Endothelial cell of umbilical vein (primary cell): Measurements from ENCODE around the gene RPGRIP1L. TPM values are rescaled to one million over a fixed set of nuclear protein-coding genes. Genes with fewer than 3 reads are reported as not detected.

Experiments
- BruUV-seq: library from RNA; stranded (reverse); fragments of 400-500 nt; replicated peaks from 2 replicates; lab custom pipeline; 2021; lab: Mats Ljungman, UMichigan
- CTCF ChIA-PET: fragments of 300-600, 350-600 bp; sonication (Branson Sonifier 250); formaldehyde crosslinking; loops from one replicate; lab custom pipeline; 2021; ENCODE audit warnings: antibody characterized with exemption, inconsistent platforms; lab: Charles Lee
- POLR2A ChIA-PET: fragments of 300-600, 350-600 bp; sonication (Branson Sonifier 250); formaldehyde crosslinking; loops from one replicate; lab custom pipeline; 2021; ENCODE audit warnings: antibody characterized with exemption, inconsistent platforms; lab: Charles Lee
- DNase-seq: peaks from one replicate; pipeline ENCODE4 v3.0.0-alpha.2; 2011; ENCODE audit warnings: low read depth, low spot score
- FAIRE-seq: peaks from 2 replicates; lab custom pipeline; 2011; peaks lifted over from hg19 to GRCh38; lab: Jason Lieb, UNC
- H2AFZ ChIP-seq: 2 replicates; pipeline ENCODE4 v1.6.0; 2012; ENCODE audit warnings: low read depth, low read length, control low read depth, inconsistent platforms
- H3K27ac ChIP-seq: 2 replicates; pipeline ENCODE4 v1.5.1; 2011; ENCODE audit warnings: low read depth, mild to moderate bottlenecking, control low read depth, low read length, moderate library complexity; ENCODE audit not compliant: insufficient read depth
- H3K27me3 ChIP-seq, 2 experiments: 2 replicates each; pipeline versions ENCODE4 v1.6.0 to v1.6.1; 2011; ENCODE audit warnings: low read length in 2 of 2, mixed read lengths in 1 of 2; ENCODE audit not compliant: control insufficient read depth in 2 of 2, insufficient read depth in 2 of 2
- H3K36me3 ChIP-seq, 2 experiments: 2 replicates in 1 of 2; 3 replicates in 1 of 2; pipeline ENCODE4 v1.5.1; 2011; ENCODE audit warnings: low read length in 2 of 2, mild to moderate bottlenecking in 1 of 2, moderate library complexity in 1 of 2; ENCODE audit not compliant: control insufficient read depth in 2 of 2, insufficient read depth in 2 of 2; ENCODE audit errors: extremely low read depth in 1 of 2
- H3K4me1 ChIP-seq: 3 replicates; pipeline ENCODE4 v1.5.1; 2011; ENCODE audit warnings: mild to moderate bottlenecking, low read length; ENCODE audit not compliant: control insufficient read depth, insufficient read depth; ENCODE audit errors: extremely low read depth
- H3K4me2 ChIP-seq: 2 replicates; pipeline ENCODE4 v1.6.1; 2011; ENCODE audit warnings: low read length, control low read depth, mixed read lengths; ENCODE audit not compliant: insufficient read depth
- H3K4me3 ChIP-seq, 3 experiments: fragments of 200-600 bp in 1 of 3; sonication (generic), shearing (Covaris generic) in 1 of 3; replicated peaks in 1 of 3; 2 replicates each; pipeline ENCODE4 v1.5.1; 2011 to 2016; ENCODE audit warnings: control low read depth in 3 of 3, low read length in 3 of 3, mild to moderate bottlenecking in 2 of 3, inconsistent platforms in 1 of 3, low read depth in 1 of 3, moderate library complexity in 1 of 3; ENCODE audit not compliant: insufficient read depth in 1 of 3
- H3K79me2 ChIP-seq: 2 replicates; pipeline ENCODE4 v1.6.0; 2012; ENCODE audit warnings: low read length, inconsistent platforms; ENCODE audit not compliant: control insufficient read depth, insufficient read depth
- H3K9ac ChIP-seq: replicated peaks from 2 replicates; pipeline ENCODE3; 2011; ENCODE audit warnings: low read length, control low read depth; ENCODE audit not compliant: insufficient read depth; ENCODE audit errors: extremely low read depth
- H3K9me1 ChIP-seq: replicated peaks from 3 replicates; pipeline ENCODE4 v1.6.0; 2011; ENCODE audit warnings: mild to moderate bottlenecking, low read length; ENCODE audit not compliant: control insufficient read depth, insufficient read depth; ENCODE audit errors: extremely low read depth
- H3K9me3 ChIP-seq: replicated peaks from 2 replicates; pipeline ENCODE4 v1.5.1; 2012; ENCODE audit warnings: low read length, inconsistent platforms; ENCODE audit not compliant: control insufficient read depth, insufficient read depth
- H4K20me1 ChIP-seq: replicated peaks from 2 replicates; pipeline ENCODE3; 2011; ENCODE audit warnings: mild to moderate bottlenecking, low read length; ENCODE audit not compliant: control insufficient read depth, insufficient read depth; ENCODE audit errors: extremely low read depth
- CTCF ChIP-seq, 2 donors: IDR thresholded peaks; 1 replicate in 1 of 2; 2 replicates in 1 of 2; pipeline ENCODE4 v1.5.1; 2011; ENCODE audit warnings: low read length in 2 of 2, mild to moderate bottlenecking in 2 of 2, moderate library complexity in 2 of 2, control low read depth in 1 of 2, inconsistent platforms in 1 of 2, low read depth in 1 of 2; ENCODE audit not compliant: insufficient read depth in 1 of 2; ENCODE audit errors: extremely low read depth in 1 of 2
- EZH2 ChIP-seq: IDR thresholded peaks from 2 replicates; pipeline ENCODE4 v1.6.1; 2012; ENCODE audit warnings: borderline replicate concordance, low read depth, mild to moderate bottlenecking, moderate library complexity, low read length, inconsistent platforms; ENCODE audit not compliant: severe bottlenecking
- FOS ChIP-seq: IDR thresholded peaks from 2 replicates; pipeline ENCODE4 v1.6.1; 2011; ENCODE audit warnings: mild to moderate bottlenecking, low read length, moderate library complexity, borderline replicate concordance; ENCODE audit not compliant: insufficient read depth
- GATA2 ChIP-seq: IDR thresholded peaks from 2 replicates; pipeline ENCODE4 v1.7.0; 2011; ENCODE audit warnings: low read depth, mild to moderate bottlenecking, moderate library complexity, mixed read lengths, low read length; ENCODE audit not compliant: insufficient read length, insufficient read depth
- JUN ChIP-seq: IDR thresholded peaks from 2 replicates; pipeline ENCODE4 v1.6.1; 2011; ENCODE audit warnings: borderline replicate concordance, low read depth; ENCODE audit not compliant: insufficient read length, insufficient read depth
- MAX ChIP-seq: IDR thresholded peaks from 2 replicates; pipeline ENCODE4 v1.6.1; 2011; ENCODE audit not compliant: insufficient read depth, insufficient read length
- MYC ChIP-seq: IDR thresholded peaks from one replicate; pipeline ENCODE4 v1.6.1; 2011; ENCODE audit warnings: mild to moderate bottlenecking, low read depth, low read length
- POLR2A ChIP-seq: IDR thresholded peaks from 2 replicates; pipeline ENCODE4 v1.6.1; 2012; ENCODE audit warnings: low read depth, mild to moderate bottlenecking, control low read depth, low read length
- POLR2AphosphoS5 ChIP-seq: IDR thresholded peaks from 2 replicates; pipeline ENCODE4 v1.6.1; 2012; ENCODE audit warnings: low read depth, mild to moderate bottlenecking, control low read depth, low read length, moderate library complexity; ENCODE audit not compliant: insufficient read depth
- dilution Hi-C: fragments of 300-500 bp; cut with MboI; formaldehyde crosslinking; loops from one replicate; pipeline ENCODE4 v1.15.0; 2019; ENCODE audit warnings: low sequenced_read_pairs; ENCODE audit not compliant: extremely low pct_ligation_motif_present
- intact Hi-C: fragments of 100-400 bp; cut with micrococcal nuclease; formaldehyde crosslinking; loops from one replicate; pipeline ENCODE4 v1.10.0; 2022
- polyA plus RNA-seq, 4 experiments: library from polyadenylated mRNA; depleted of rRNA in 3 of 4; stranded (reverse) in 3 of 4; unstranded in 1 of 4; fragments of >200 nt; gene quantifications; 2 replicates each; pipeline versions ENCODE4 v1.2.1 to v1.2.3, GENCODE V29; 2011 to 2012; ENCODE audit warnings: missing spikeins in 1 of 4
- total RNA-seq: library from RNA; stranded (reverse); gene quantifications from 2 replicates; pipeline ENCODE4 v1.2.3, GENCODE V29; 2021

The RPGRIP1L gene
- total and polyA plus RNA-seq, 2 donors (not counting 3 experiments of a cell fraction or from before 2014, with no cell fraction given), result 3.2 to 13.2 TPM

GRCh38 chr16:53726625-53727024 lies 23.0 kb upstream of the RPGRIP1L start:
- CTCF ChIA-PET, result interaction anchor here (1.2 to 1.4 kb wide), 2 partner anchors 16 to 18 kb away, joined by 3 read pairs; no protein-coding TSS in a partner anchor

More at GRCh38 chr16:53726625-53727024, 23.0 kb upstream of the RPGRIP1L start:
- H3K27me3 ChIP-seq, result no peaks in the 10 kb centered on the region
- H3K27ac ChIP-seq, result no peak overlapping the region
- TF ChIP-seq FOS (no peak), MYC (no peak), EZH2 (no peak), GATA2 (no peak), CTCF (IDR thresholded peaks at IDR 0.05; ENCODE audit: extremely low read depth in 1 of 2, insufficient read depth in 1 of 2, low read depth in 1 of 2, low read length in 2 of 2) (no peak), MAX (no peak), POLR2A (no peak), POLR2AphosphoS5 (no peak), JUN (no peak)
- no peaks in the 10 kb centered on the region for H3K9me1 ChIP-seq
- H3K9me3 ChIP-seq, result no peaks in the 10 kb centered on the region
- no peak for DNase-seq
- no peak overlapping the region for H2AFZ ChIP-seq
- H4K20me1 ChIP-seq, result no peaks in the 10 kb centered on the region
- no peaks in the 10 kb centered on the region for H3K4me1 ChIP-seq
- intact Hi-C loops (no loop called here), dilution Hi-C loops (no loop called here)
- no peaks in the 10 kb centered on the region for H3K36me3 ChIP-seq
- H3K4me3 ChIP-seq, result no peak overlapping the region
- no peak overlapping the region for H3K4me2 ChIP-seq
- FAIRE-seq, result no peak
- BruUV-seq, result no TSS peak
- no peak overlapping the region for H3K9ac ChIP-seq
- POLR2A ChIA-PET, result no interaction called here
- peaks cover 18% of the 10 kb centered on the region for H3K79me2 ChIP-seq
